HEK293 (cell line): ENCODE measurements around the gene STMN1.
A peak's percentile ranks its signal among the peaks of the same experiment; 100 is the strongest.

ENCODE experiments used
- FEZF1 ChIP-seq: fragments of 450-650 bp; formaldehyde crosslinking; IDR thresholded peaks from 2 replicates; pipeline ENCODE4 v1.5.1; 2016; ENCODE audit warnings: missing biosample characterization, missing genetic modification characterization
- GLIS1 ChIP-seq: fragments of 450-650 bp; formaldehyde crosslinking; IDR thresholded peaks from 2 replicates; pipeline ENCODE4 v1.5.1; 2016; ENCODE audit warnings: missing biosample characterization, missing genetic modification characterization
- KLF10 ChIP-seq: fragments of 450-650 bp; IDR thresholded peaks from 2 replicates; pipeline ENCODE4 v1.5.1; 2018; ENCODE audit warnings: missing biosample characterization, mild to moderate bottlenecking, missing genetic modification characterization
- SCRT1 ChIP-seq: fragments of 450-650 bp; formaldehyde crosslinking; IDR thresholded peaks from 2 replicates; pipeline ENCODE4 v1.5.1; 2016; ENCODE audit warnings: missing biosample characterization, missing genetic modification characterization, borderline replicate concordance
- YY1 ChIP-seq: fragments of 450-650 bp; formaldehyde crosslinking; IDR thresholded peaks from 2 replicates; pipeline ENCODE4 v1.5.1; 2018; ENCODE audit warnings: missing biosample characterization, missing genetic modification characterization
- ZBTB1 ChIP-seq: fragments of 450-650 bp; formaldehyde crosslinking; IDR thresholded peaks from 2 replicates; pipeline ENCODE4 v1.5.1; 2016; ENCODE audit warnings: missing biosample characterization, missing genetic modification characterization
- ZBTB21 ChIP-seq: fragments of 450-650 bp; formaldehyde crosslinking; IDR thresholded peaks from 2 replicates; pipeline ENCODE4 v1.5.1; 2017; ENCODE audit warnings: missing biosample characterization, missing genetic modification characterization
- ZBTB48 ChIP-seq: fragments of 450-650 bp; formaldehyde crosslinking; IDR thresholded peaks from 2 replicates; pipeline ENCODE4 v1.5.1; 2016; ENCODE audit warnings: missing biosample characterization, missing genetic modification characterization
- ZBTB7A ChIP-seq: fragments of 450-650 bp; formaldehyde crosslinking; IDR thresholded peaks from 2 replicates; pipeline ENCODE4 v1.5.1; 2016; ENCODE audit warnings: low read depth, missing biosample characterization, missing genetic modification characterization
- ZFP37 ChIP-seq: fragments of 450-650 bp; formaldehyde crosslinking; IDR thresholded peaks from 2 replicates; pipeline ENCODE4 v1.5.1; 2016; ENCODE audit warnings: missing biosample characterization, missing genetic modification characterization
- ZIC2 ChIP-seq: fragments of 450-650 bp; formaldehyde crosslinking; IDR thresholded peaks from 2 replicates; pipeline ENCODE4 v1.5.1; 2016; ENCODE audit warnings: missing biosample characterization, missing genetic modification characterization
- ZNF146 ChIP-seq: fragments of 450-650 bp; formaldehyde crosslinking; IDR thresholded peaks from 2 replicates; pipeline ENCODE4 v1.5.1; 2016; ENCODE audit warnings: missing biosample characterization, missing genetic modification characterization
- ZNF2 ChIP-seq: fragments of 450-650 bp; formaldehyde crosslinking; IDR thresholded peaks from 2 replicates; pipeline ENCODE4 v1.5.1; 2016; ENCODE audit warnings: missing biosample characterization, missing genetic modification characterization
- ZNF354C ChIP-seq: fragments of 450-650 bp; formaldehyde crosslinking; IDR thresholded peaks from 2 replicates; pipeline ENCODE4 v1.5.1; 2016; ENCODE audit warnings: missing biosample characterization, missing genetic modification characterization, low read depth, borderline replicate concordance
- ZNF747 ChIP-seq: fragments of 450-650 bp; formaldehyde crosslinking; IDR thresholded peaks from 2 replicates; pipeline ENCODE4 v1.5.1; 2016; ENCODE audit warnings: missing biosample characterization, missing genetic modification characterization
- ZNF776 ChIP-seq: fragments of 450-650 bp; formaldehyde crosslinking; IDR thresholded peaks from 2 replicates; pipeline ENCODE4 v1.5.0; 2017; ENCODE audit warnings: missing biosample characterization, missing genetic modification characterization, borderline replicate concordance
- ZNF830 ChIP-seq: fragments of 450-650 bp; IDR thresholded peaks from 2 replicates; pipeline ENCODE4 v1.5.0; 2018; ENCODE audit warnings: missing biosample characterization, missing genetic modification characterization, low read depth, mild to moderate bottlenecking, moderate library complexity
- ZXDB ChIP-seq: fragments of 450-650 bp; formaldehyde crosslinking; IDR thresholded peaks from 2 replicates; pipeline ENCODE4 v1.5.1; 2016; ENCODE audit warnings: missing biosample characterization, missing genetic modification characterization
- TF ChIP-seq, protein P1 (sequence below): fragments of 450-650 bp; formaldehyde crosslinking; IDR thresholded peaks from 2 replicates; pipeline ENCODE4 v1.5.1; 2016; ENCODE audit warnings: missing biosample characterization, missing genetic modification characterization
- TF ChIP-seq, protein P2 (sequence below): fragments of 450-650 bp; formaldehyde crosslinking; IDR thresholded peaks from 2 replicates; pipeline ENCODE4; 2016; ENCODE audit warnings: missing biosample characterization, missing genetic modification characterization
- TF ChIP-seq, protein P3 (sequence below): fragments of 450-650 bp; formaldehyde crosslinking; IDR thresholded peaks from 2 replicates; pipeline ENCODE4 v1.5.1; 2016; ENCODE audit warnings: missing biosample characterization, missing genetic modification characterization
- TF ChIP-seq, protein P4 (sequence below): fragments of 450-650 bp; formaldehyde crosslinking; IDR thresholded peaks from 2 replicates; pipeline ENCODE4 v1.5.1; 2016; ENCODE audit warnings: missing biosample characterization, missing genetic modification characterization
- TF ChIP-seq, protein P5 (sequence below): fragments of 450-650 bp; formaldehyde crosslinking; IDR thresholded peaks from 2 replicates; pipeline ENCODE4 v1.5.1; 2016; ENCODE audit warnings: missing biosample characterization, missing genetic modification characterization
- TF ChIP-seq, protein P6 (sequence below): fragments of 450-650 bp; formaldehyde crosslinking; IDR thresholded peaks from 2 replicates; pipeline ENCODE4 v1.5.1; 2016; ENCODE audit warnings: missing biosample characterization, missing genetic modification characterization
- TF ChIP-seq, protein P7 (sequence below): fragments of 450-650 bp; formaldehyde crosslinking; optimal IDR thresholded peaks from 2 replicates; pipeline ENCODE3; 2016; ENCODE audit warnings: missing biosample characterization, mild to moderate bottlenecking, missing genetic modification characterization

Gene STMN1

DNA sequence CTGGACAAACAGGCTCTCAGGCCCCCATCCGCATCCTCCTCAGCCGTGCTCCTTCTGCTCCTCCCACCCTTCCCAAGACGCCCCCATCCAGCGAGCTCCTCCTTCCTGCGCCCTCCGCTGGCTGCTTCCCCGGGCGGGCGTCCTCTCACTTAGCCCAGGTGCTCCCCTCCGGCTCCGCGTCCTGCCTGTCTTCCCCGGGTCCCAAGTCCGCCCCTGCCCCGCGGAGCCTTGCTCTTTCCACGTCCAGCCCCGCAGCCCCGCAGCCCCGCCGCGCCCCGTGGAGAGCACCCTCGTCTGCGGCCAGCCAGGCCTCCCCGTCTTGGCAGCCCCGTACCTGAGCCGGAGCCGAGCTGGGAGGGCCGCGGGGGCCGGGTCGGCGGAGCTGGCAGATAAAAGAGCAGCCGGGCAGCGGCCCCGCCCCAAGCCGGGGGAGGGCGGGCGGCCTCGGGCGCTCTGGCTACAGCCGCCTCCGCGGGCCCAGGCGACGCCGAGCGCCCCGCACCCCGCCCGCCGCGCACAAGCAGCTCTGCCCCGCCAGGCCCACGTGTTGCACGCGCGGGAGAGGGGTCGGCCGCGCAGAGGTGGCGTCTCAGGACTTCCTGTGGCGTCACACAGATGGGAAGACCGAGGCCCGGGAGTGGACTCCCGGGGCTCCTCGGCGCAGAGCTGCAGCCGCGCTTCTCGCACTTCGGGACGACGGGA lies 30.9 kb downstream of the STMN1 start, which contains the start of gene PAQR7 (continued):
- no peak for TF ChIP-seq ZBTB21 (tag by site-specific recombination)
- TF ChIP-seq, protein P1, sequence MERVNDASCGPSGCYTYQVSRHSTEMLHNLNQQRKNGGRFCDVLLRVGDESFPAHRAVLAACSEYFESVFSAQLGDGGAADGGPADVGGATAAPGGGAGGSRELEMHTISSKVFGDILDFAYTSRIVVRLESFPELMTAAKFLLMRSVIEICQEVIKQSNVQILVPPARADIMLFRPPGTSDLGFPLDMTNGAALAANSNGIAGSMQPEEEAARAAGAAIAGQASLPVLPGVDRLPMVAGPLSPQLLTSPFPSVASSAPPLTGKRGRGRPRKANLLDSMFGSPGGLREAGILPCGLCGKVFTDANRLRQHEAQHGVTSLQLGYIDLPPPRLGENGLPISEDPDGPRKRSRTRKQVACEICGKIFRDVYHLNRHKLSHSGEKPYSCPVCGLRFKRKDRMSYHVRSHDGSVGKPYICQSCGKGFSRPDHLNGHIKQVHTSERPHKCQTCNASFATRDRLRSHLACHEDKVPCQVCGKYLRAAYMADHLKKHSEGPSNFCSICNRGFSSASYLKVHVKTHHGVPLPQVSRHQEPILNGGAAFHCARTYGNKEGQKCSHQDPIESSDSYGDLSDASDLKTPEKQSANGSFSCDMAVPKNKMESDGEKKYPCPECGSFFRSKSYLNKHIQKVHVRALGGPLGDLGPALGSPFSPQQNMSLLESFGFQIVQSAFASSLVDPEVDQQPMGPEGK, result peak; percentile 89
- no peak; the same call in 1 of the 2 replicates for TF ChIP-seq YY1 (tag by site-specific recombination)
- TF ChIP-seq ZNF776, result no peak
- TF ChIP-seq ZBTB1 (tag by site-specific recombination), result no peak
- TF ChIP-seq ZNF354C (tag by site-specific recombination), result no peak
- TF ChIP-seq ZNF146 (tag by site-specific recombination), result 0 out of 2 replicates have a peak, but pooled peaks have one; percentile 24
- 0 out of 2 replicates have a peak, but pooled peaks have one; percentile 23 for TF ChIP-seq KLF10 (tag by site-specific recombination)
- TF ChIP-seq GLIS1 (tag by site-specific recombination), result 0 out of 2 replicates have a peak, but pooled peaks have one; percentile 20
- TF ChIP-seq, protein P2, sequence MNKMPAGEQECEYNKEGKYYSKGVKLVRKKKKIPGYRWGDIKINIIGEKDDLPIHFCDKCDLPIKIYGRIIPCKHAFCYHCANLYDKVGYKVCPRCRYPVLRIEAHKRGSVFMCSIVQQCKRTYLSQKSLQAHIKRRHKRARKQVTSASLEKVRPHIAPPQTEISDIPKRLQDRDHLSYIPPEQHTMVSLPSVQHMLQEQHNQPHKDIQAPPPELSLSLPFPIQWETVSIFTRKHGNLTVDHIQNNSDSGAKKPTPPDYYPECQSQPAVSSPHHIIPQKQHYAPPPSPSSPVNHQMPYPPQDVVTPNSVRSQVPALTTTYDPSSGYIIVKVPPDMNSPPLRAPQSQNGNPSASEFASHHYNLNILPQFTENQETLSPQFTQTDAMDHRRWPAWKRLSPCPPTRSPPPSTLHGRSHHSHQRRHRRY (tag by site-specific recombination), result 0 out of 2 replicates have a peak, but pooled peaks have one; percentile 43
- TF ChIP-seq, protein P3, sequence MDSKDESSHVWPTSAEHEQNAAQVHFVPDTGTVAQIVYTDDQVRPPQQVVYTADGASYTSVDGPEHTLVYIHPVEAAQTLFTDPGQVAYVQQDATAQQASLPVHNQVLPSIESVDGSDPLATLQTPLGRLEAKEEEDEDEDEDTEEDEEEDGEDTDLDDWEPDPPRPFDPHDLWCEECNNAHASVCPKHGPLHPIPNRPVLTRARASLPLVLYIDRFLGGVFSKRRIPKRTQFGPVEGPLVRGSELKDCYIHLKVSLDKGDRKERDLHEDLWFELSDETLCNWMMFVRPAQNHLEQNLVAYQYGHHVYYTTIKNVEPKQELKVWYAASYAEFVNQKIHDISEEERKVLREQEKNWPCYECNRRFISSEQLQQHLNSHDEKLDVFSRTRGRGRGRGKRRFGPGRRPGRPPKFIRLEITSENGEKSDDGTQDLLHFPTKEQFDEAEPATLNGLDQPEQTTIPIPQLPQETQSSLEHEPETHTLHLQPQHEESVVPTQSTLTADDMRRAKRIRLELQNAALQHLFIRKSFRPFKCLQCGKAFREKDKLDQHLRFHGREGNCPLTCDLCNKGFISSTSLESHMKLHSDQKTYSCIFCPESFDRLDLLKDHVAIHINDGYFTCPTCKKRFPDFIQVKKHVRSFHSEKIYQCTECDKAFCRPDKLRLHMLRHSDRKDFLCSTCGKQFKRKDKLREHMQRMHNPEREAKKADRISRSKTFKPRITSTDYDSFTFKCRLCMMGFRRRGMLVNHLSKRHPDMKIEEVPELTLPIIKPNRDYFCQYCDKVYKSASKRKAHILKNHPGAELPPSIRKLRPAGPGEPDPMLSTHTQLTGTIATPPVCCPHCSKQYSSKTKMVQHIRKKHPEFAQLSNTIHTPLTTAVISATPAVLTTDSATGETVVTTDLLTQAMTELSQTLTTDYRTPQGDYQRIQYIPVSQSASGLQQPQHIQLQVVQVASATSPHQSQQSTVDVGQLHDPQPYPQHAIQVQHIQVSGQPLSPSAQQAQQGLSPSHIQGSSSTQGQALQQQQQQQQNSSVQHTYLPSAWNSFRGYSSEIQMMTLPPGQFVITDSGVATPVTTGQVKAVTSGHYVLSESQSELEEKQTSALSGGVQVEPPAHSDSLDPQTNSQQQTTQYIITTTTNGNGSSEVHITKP (tag by site-specific recombination), result peak; percentile 49
- TF ChIP-seq, protein P4, sequence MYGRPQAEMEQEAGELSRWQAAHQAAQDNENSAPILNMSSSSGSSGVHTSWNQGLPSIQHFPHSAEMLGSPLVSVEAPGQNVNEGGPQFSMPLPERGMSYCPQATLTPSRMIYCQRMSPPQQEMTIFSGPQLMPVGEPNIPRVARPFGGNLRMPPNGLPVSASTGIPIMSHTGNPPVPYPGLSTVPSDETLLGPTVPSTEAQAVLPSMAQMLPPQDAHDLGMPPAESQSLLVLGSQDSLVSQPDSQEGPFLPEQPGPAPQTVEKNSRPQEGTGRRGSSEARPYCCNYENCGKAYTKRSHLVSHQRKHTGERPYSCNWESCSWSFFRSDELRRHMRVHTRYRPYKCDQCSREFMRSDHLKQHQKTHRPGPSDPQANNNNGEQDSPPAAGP (tag by site-specific recombination), result 0 out of 2 replicates have a peak, but pooled peaks have one; percentile 15
- peak; percentile 26 for TF ChIP-seq ZIC2
- peak; percentile 48; the same call in 1 of the 2 replicates for TF ChIP-seq ZFP37 (tag by site-specific recombination)
- 0 out of 2 replicates have a peak, but pooled peaks have one; percentile 19 for TF ChIP-seq ZNF2 (tag by site-specific recombination)
- TF ChIP-seq SCRT1 (tag by site-specific recombination), result 0 out of 2 replicates have a peak, but pooled peaks have one; percentile 9
- TF ChIP-seq, protein P5, sequence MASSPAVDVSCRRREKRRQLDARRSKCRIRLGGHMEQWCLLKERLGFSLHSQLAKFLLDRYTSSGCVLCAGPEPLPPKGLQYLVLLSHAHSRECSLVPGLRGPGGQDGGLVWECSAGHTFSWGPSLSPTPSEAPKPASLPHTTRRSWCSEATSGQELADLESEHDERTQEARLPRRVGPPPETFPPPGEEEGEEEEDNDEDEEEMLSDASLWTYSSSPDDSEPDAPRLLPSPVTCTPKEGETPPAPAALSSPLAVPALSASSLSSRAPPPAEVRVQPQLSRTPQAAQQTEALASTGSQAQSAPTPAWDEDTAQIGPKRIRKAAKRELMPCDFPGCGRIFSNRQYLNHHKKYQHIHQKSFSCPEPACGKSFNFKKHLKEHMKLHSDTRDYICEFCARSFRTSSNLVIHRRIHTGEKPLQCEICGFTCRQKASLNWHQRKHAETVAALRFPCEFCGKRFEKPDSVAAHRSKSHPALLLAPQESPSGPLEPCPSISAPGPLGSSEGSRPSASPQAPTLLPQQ (tag by site-specific recombination), result 0 out of 2 replicates have a peak, but pooled peaks have one; percentile 25
- peak; percentile 44; the same call in 1 of the 2 replicates for TF ChIP-seq ZBTB7A (tag by site-specific recombination)
- TF ChIP-seq, protein P6, sequence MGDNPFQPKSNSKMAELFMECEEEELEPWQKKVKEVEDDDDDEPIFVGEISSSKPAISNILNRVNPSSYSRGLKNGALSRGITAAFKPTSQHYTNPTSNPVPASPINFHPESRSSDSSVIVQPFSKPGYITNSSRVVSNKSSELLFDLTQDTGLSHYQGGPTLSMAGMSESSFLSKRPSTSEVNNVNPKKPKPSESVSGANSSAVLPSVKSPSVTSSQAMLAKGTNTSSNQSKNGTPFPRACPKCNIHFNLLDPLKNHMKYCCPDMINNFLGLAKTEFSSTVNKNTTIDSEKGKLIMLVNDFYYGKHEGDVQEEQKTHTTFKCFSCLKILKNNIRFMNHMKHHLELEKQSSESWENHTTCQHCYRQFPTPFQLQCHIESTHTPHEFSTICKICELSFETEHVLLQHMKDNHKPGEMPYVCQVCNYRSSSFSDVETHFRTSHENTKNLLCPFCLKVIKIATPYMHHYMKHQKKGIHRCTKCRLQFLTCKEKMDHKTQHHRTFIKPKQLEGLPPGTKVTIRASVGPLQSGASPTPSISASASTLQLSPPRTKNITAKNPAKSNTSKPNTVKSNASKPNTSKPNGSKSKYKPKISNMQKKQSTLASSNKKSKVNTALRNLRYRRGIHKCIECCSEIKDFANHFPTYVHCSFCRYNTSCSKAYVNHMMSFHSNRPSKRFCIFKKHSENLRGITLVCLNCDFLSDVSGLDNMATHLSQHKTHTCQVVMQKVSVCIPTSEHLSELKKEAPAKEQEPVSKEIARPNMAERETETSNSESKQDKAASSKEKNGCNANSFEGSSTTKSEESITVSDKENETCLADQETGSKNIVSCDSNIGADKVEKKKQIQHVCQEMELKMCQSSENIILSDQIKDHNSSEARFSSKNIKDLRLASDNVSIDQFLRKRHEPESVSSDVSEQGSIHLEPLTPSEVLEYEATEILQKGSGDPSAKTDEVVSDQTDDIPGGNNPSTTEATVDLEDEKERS (tag by site-specific recombination), result no peak
- no peak for TF ChIP-seq ZNF747 (tag by site-specific recombination)
- TF ChIP-seq, protein P7, sequence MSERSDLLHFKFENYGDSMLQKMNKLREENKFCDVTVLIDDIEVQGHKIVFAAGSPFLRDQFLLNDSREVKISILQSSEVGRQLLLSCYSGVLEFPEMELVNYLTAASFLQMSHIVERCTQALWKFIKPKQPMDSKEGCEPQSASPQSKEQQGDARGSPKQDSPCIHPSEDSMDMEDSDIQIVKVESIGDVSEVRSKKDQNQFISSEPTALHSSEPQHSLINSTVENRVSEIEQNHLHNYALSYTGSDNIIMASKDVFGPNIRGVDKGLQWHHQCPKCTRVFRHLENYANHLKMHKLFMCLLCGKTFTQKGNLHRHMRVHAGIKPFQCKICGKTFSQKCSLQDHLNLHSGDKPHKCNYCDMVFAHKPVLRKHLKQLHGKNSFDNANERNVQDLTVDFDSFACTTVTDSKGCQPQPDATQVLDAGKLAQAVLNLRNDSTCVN, result peak; percentile 56
- no peak for TF ChIP-seq ZNF830 (tag by site-specific recombination)
- peak; percentile 35; the same call in 1 of the 2 replicates for TF ChIP-seq ZBTB48 (tag by site-specific recombination)
- peak; percentile 82 for TF ChIP-seq FEZF1 (tag by site-specific recombination)
- TF ChIP-seq ZXDB (tag by site-specific recombination), result peak; percentile 83
